ACC112 (cell line): ENCODE data around the gene GALNTL6.

ENCODE experiments used
- H2AFZ ChIP-seq: fragments of 200-600 bp; sonication (generic); one replicate; pipeline ENCODE4 v1.6.0; 2017; ENCODE audit warnings: antibody characterized with exemption, low read length; ENCODE audit not compliant: unreplicated experiment
- H3K27ac ChIP-seq: fragments of 200-600 bp; sonication (generic); 2 replicates; pipeline ENCODE4 v1.5.1; 2014; ENCODE audit warnings: low read depth, mild to moderate bottlenecking, antibody characterized with exemption, low read length, moderate library complexity
- H3K27me3 ChIP-seq: fragments of 200-600 bp; sonication (generic); 2 replicates; pipeline ENCODE4 v1.6.1; 2014; ENCODE audit warnings: mild to moderate bottlenecking, antibody characterized with exemption, low read length, moderate library complexity, mixed read lengths; ENCODE audit not compliant: insufficient read depth
- H3K36me3 ChIP-seq: fragments of 200-600 bp; sonication (generic); 2 replicates; pipeline ENCODE4 v1.6.1; 2016; ENCODE audit warnings: mild to moderate bottlenecking, antibody characterized with exemption, low read length, moderate library complexity, mixed read lengths; ENCODE audit not compliant: insufficient read depth
- H3K4me1 ChIP-seq: fragments of 200-600 bp; sonication (generic); one replicate; pipeline ENCODE4 v1.6.1; 2016; ENCODE audit warnings: low read length, mixed read lengths; ENCODE audit not compliant: insufficient read depth, unreplicated experiment, control insufficient read depth
- H3K4me3 ChIP-seq: fragments of 200-600 bp; sonication (generic); 2 replicates; pipeline ENCODE4 v1.5.1; 2014; ENCODE audit warnings: mild to moderate bottlenecking, low read depth, low read length
- H3K79me2 ChIP-seq: fragments of 200-600 bp; sonication (generic); one replicate; pipeline ENCODE4 v1.6.0; 2016; ENCODE audit warnings: low read length; ENCODE audit not compliant: control insufficient read depth, unreplicated experiment, insufficient read depth

Gene GALNTL6

GRCh38 chr4:172997217-172997609, 1184.0 kb downstream of the GALNTL6 start:
- H3K27me3 ChIP-seq = no peaks in the 10 kb centered on the region
- peak overlapping the region; percentile 84; the same call in 1 of the 2 replicates for H3K27ac ChIP-seq
- H2AFZ ChIP-seq = peak overlapping the region; percentile 35
- H3K4me1 ChIP-seq = peaks cover 48% of the 10 kb centered on the region
- no peaks in the 10 kb centered on the region for H3K36me3 ChIP-seq
- H3K79me2 ChIP-seq = no peaks in the 10 kb centered on the region
- no peak overlapping the region for H3K4me3 ChIP-seq

GRCh38 chr4:172997856-172998255, 1184.7 kb downstream of the GALNTL6 start:
- Histone ChIP-seq H3K36me3 (no peaks in the 10 kb centered on the region), H3K4me1 (peaks cover 48% of the 10 kb centered on the region), H3K27me3 (no peaks in the 10 kb centered on the region), H3K27ac (peak overlapping the region; percentile 84), H3K4me3 (no peak overlapping the region; the same call in 1 of the 2 replicates), H3K79me2 (no peaks in the 10 kb centered on the region), H2AFZ (no peak overlapping the region)

GRCh38 chr4:172998527-172999469, 1185.6 kb downstream of the GALNTL6 start:
- H3K79me2 ChIP-seq = no peaks in the 10 kb centered on the region
- no peaks in the 10 kb centered on the region for H3K36me3 ChIP-seq
- H2AFZ ChIP-seq = peak overlapping the region; percentile 12
- H3K27me3 ChIP-seq = no peaks in the 10 kb centered on the region
- H3K4me1 ChIP-seq = peaks cover 48% of the 10 kb centered on the region
- H3K27ac ChIP-seq = peak overlapping the region; percentile 84
- H3K4me3 ChIP-seq = peak overlapping the region; percentile 25; the same call in 1 of the 2 replicates

- no peak overlapping the region for H2AFZ ChIP-seq
- H3K36me3 ChIP-seq = no peaks in the 10 kb centered on the region
- H3K4me1 ChIP-seq = peaks cover 43% of the 10 kb centered on the region
- H3K79me2 ChIP-seq = no peaks in the 10 kb centered on the region
- H3K27me3 ChIP-seq = no peaks in the 10 kb centered on the region
- H3K4me3 ChIP-seq = no peak overlapping the region
- H3K27ac ChIP-seq = no peak overlapping the region
Observed at GRCh38 chr4:173001571-173001970, 1188.4 kb downstream of the GALNTL6 start.

GRCh38 chr4:173002830-173003561, 1189.8 kb downstream of the GALNTL6 start:
- Histone ChIP-seq H2AFZ (no peak overlapping the region), H3K79me2 (no peaks in the 10 kb centered on the region), H3K4me3 (no peak overlapping the region), H3K4me1 (peaks cover 28% of the 10 kb centered on the region), H3K27ac (no peak overlapping the region), H3K36me3 (no peaks in the 10 kb centered on the region), H3K27me3 (no peaks in the 10 kb centered on the region)

- H3K4me1 ChIP-seq = peaks cover 11% of the 10 kb centered on the region
- H3K36me3 ChIP-seq = no peaks in the 10 kb centered on the region
- H3K79me2 ChIP-seq = no peaks in the 10 kb centered on the region
- H2AFZ ChIP-seq = no peak overlapping the region
- no peaks in the 10 kb centered on the region for H3K27me3 ChIP-seq
- no peak overlapping the region for H3K4me3 ChIP-seq
- no peak overlapping the region for H3K27ac ChIP-seq
Observed at GRCh38 chr4:173005912-173006633, 1192.9 kb downstream of the GALNTL6 start.

- H3K27ac ChIP-seq = no peak overlapping the region
Observed at GRCh38 chr4:173008436-173008835, 1195.2 kb downstream of the GALNTL6 start.

GRCh38 chr4:173009129-173009823, 1196.1 kb downstream of the GALNTL6 start:
- Histone ChIP-seq H3K4me3 (no peak overlapping the region), H3K4me1 (peaks cover 5% of the 10 kb centered on the region), H2AFZ (no peak overlapping the region), H3K27ac (no peak overlapping the region), H3K79me2 (no peaks in the 10 kb centered on the region), H3K36me3 (no peaks in the 10 kb centered on the region), H3K27me3 (no peaks in the 10 kb centered on the region)

More at GRCh38 chr4:173008436-173008835, 1195.2 kb downstream of the GALNTL6 start:
- Histone ChIP-seq H3K4me3 (no peak overlapping the region), H2AFZ (no peak overlapping the region), H3K79me2 (no peaks in the 10 kb centered on the region), H3K27me3 (no peaks in the 10 kb centered on the region), H3K4me1 (no peaks in the 10 kb centered on the region), H3K36me3 (no peaks in the 10 kb centered on the region)

GRCh38 chr4:173012608-173013007, 1199.4 kb downstream of the GALNTL6 start:
- Histone ChIP-seq H3K4me3 (no peak overlapping the region), H3K79me2 (no peaks in the 10 kb centered on the region), H3K36me3 (no peaks in the 10 kb centered on the region), H3K4me1 (peaks cover 5% of the 10 kb centered on the region), H2AFZ (no peak overlapping the region), H3K27ac (no peak overlapping the region), H3K27me3 (no peaks in the 10 kb centered on the region)
